Measurements from ENCODE around the gene CNTN6. TPM values are rescaled to one million over a fixed set of nuclear protein-coding genes. Genes with fewer than 3 reads are reported as not detected.

CNTN6 gene
- total RNA-seq, 1 experiment from 2014 or later = not detected

GRCh38 chr3:1287815-1288214, 195.0 kb downstream of the CNTN6 start (continued):
- TF ChIP-seq, protein P1, sequence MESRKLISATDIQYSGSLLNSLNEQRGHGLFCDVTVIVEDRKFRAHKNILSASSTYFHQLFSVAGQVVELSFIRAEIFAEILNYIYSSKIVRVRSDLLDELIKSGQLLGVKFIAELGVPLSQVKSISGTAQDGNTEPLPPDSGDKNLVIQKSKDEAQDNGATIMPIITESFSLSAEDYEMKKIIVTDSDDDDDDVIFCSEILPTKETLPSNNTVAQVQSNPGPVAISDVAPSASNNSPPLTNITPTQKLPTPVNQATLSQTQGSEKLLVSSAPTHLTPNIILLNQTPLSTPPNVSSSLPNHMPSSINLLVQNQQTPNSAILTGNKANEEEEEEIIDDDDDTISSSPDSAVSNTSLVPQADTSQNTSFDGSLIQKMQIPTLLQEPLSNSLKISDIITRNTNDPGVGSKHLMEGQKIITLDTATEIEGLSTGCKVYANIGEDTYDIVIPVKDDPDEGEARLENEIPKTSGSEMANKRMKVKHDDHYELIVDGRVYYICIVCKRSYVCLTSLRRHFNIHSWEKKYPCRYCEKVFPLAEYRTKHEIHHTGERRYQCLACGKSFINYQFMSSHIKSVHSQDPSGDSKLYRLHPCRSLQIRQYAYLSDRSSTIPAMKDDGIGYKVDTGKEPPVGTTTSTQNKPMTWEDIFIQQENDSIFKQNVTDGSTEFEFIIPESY (IDR thresholded peaks at IDR 0.05; ENCODE audit: extremely low read depth, insufficient replicate concordance, low read length) = no peak

GRCh38 chr3:1288805-1289494, 196.1 kb downstream of the CNTN6 start:
- H4K20me1 ChIP-seq (ENCODE audit: insufficient read depth) = no peaks in the 10 kb centered on the region; the same call in 1 of the 2 replicates
- H3K9me2 ChIP-seq (ENCODE audit: insufficient read depth) = no peaks in the 10 kb centered on the region
- intact Hi-C loops (cut with micrococcal nuclease) = no loop called here
- no peaks in the 10 kb centered on the region for H3K4me1 ChIP-seq (ENCODE audit: control insufficient read depth in 1 of 2, insufficient read depth in 2 of 2, low read length in 2 of 2)
- no peaks in the 10 kb centered on the region for H3K79me2 ChIP-seq (ENCODE audit: insufficient read depth, low read length)
- TF ChIP-seq CEBPB (IDR thresholded peaks at IDR 0.05; ENCODE audit: low read depth) (no peak), EZH2 (IDR thresholded peaks at IDR 0.05) (no peak), EGR1 (IDR thresholded peaks at IDR 0.05; ENCODE audit: low read depth) (no peak), MAX (IDR thresholded peaks at IDR 0.05) (no peak), YY1 (IDR thresholded peaks at IDR 0.05; ENCODE audit: extremely low read depth, insufficient replicate concordance, low read depth, low read length) (no peak)
- TF ChIP-seq, protein P1 (IDR thresholded peaks at IDR 0.05; ENCODE audit: extremely low read depth, insufficient replicate concordance, low read length) = no peak
- H3K9ac ChIP-seq (ENCODE audit: low read length) = no peak overlapping the region
- ChIA-PET CTCF (no interaction called here), POLR2A (no interaction called here), RAD21 (ENCODE audit: low non-redundant PET in 1 of 2, low total read pairs in 2 of 2, uncharacterized antibody in 2 of 2, unreplicated experiment in 2 of 2) (no interaction called here)
- H3K27ac ChIP-seq (ENCODE audit: low read depth, low read length) = no peak overlapping the region
- ATAC-seq (no peak), DNase-seq (ENCODE audit: low read depth, low spot score) (no peak)
- H3K9me3 ChIP-seq (ENCODE audit: control insufficient read depth in 1 of 2, insufficient read depth in 1 of 2, low read depth in 1 of 2, low read length in 2 of 2) = peaks cover 3 to 16% of the 10 kb centered on the region in 2 experiments; a peak in 2 of 4 replicates
- no peaks in the 10 kb centered on the region for H3K27me3 ChIP-seq (ENCODE audit: insufficient read depth, low read length)
- no TSS peak for BruUV-seq (replicated peaks)
- no peaks in the 10 kb centered on the region for H3K36me3 ChIP-seq (ENCODE audit: control insufficient read depth in 1 of 2, insufficient read depth in 2 of 2, low read length in 2 of 2)
- H2AFZ ChIP-seq (ENCODE audit: low read depth, low read length, poor library complexity, severe bottlenecking) = no peak overlapping the region
- H3K4me3 ChIP-seq (replicated peaks in 1 of 2; ENCODE audit: low read depth in 1 of 2, low read length in 2 of 2) = no peak overlapping the region
- no peak overlapping the region for H3K4me2 ChIP-seq (ENCODE audit: low read length)

Measured in HCT116 (cell line).